A549 treated with Mapracorat at 1 μM for 4 hours (cell line): ENCODE data around the gene ATG4D. TPM values are rescaled to one million over a fixed set of nuclear protein-coding genes. Genes with fewer than 3 reads are reported as not detected.

Source experiments
- total RNA-seq: library from RNA; stranded (reverse); fragments of 200-300 nt; extraction: Qiagen RNA extraction; gene quantifications from 5 replicates; pipeline ENCODE4 v1.2.3, GENCODE V29; 2022

The ATG4D gene
- total RNA-seq, result 15.2 to 25.8 TPM (median 20.7 TPM) in 5 replicates

GRCh38 chr19:10543420-10544241 lies at the start of gene ATG4D:
Gene ATG4D, plus strand, starts transcription at chr19:10543904. Its CDS starts 187 bp downstream, at chr19:10544091.

GRCh38 chr19:10503002-10503789 lies 40.5 kb upstream of the ATG4D start, which contains the start of gene KEAP1:
Gene KEAP1, minus strand, starts transcription at chr19:10503356. Its CDS starts 3,323 bp downstream, at chr19:10500033.

GRCh38 chr19:10517361-10517759 lies 26.3 kb upstream of the ATG4D start, which contains the start of gene S1PR5:
Gene S1PR5, minus strand, starts transcription at chr19:10517447. Its CDS starts 2,436 bp downstream, at chr19:10515011.

GRCh38 chr19:10565567-10566407 lies 22.1 kb downstream of the ATG4D start, which contains the start of gene KRI1:
Gene KRI1, minus strand, starts transcription at chr19:10566010. Its CDS starts 11 bp downstream, at chr19:10565999.

GRCh38 chr19:10568826-10569651 lies 25.3 kb downstream of the ATG4D start, which contains the start of gene CDKN2D:
Gene CDKN2D, minus strand, starts transcription at chr19:10568979. Its CDS starts 326 bp downstream, at chr19:10568653.

GRCh38 chr19:10587022-10587838 lies 43.5 kb downstream of the ATG4D start, which contains the start of gene AP1M2:
Gene AP1M2, minus strand, starts transcription at chr19:10587312. Its CDS starts 81 bp downstream, at chr19:10587231.

Other genes starting within 250 kb of the ATG4D start
- 1.3 to 2.4 TPM (median 1.9 TPM) in 5 replicates for gene ZGLP1, start 234.1 kb upstream of the ATG4D start, total RNA-seq
- gene FDX2, start 227.9 kb upstream of the ATG4D start, total RNA-seq, result 23.7 to 43.6 TPM (median 32.4 TPM) in 5 replicates
- 19.6 to 27.9 TPM (median 27.6 TPM) in 5 replicates for gene RAVER1, start 210.4 kb upstream of the ATG4D start, total RNA-seq
- gene ICAM3, start 204.3 kb upstream of the ATG4D start, total RNA-seq, result 5.4 to 10.2 TPM (median 8.5 TPM) in 5 replicates
- 28.5 to 52.2 TPM (median 42.1 TPM) in 5 replicates for gene TYK2, start 163.3 kb upstream of the ATG4D start, total RNA-seq
- gene CDC37, start 140.4 kb upstream of the ATG4D start, total RNA-seq, result 167 to 206 TPM (median 175 TPM) in 5 replicates
- 3.5 to 4.7 TPM (median 4.3 TPM) in 5 replicates for gene PDE4A, start 123.4 kb upstream of the ATG4D start, total RNA-seq
- gene KEAP1, start 40.5 kb upstream of the ATG4D start, total RNA-seq, result 47.6 to 59.3 TPM (median 55.4 TPM) in 5 replicates
- gene S1PR5, start 26.5 kb upstream of the ATG4D start, total RNA-seq, result 1.2 to 2.0 TPM (median 1.5 TPM) in 5 replicates
- 13.9 to 16.6 TPM (median 16.0 TPM) in 5 replicates for gene KRI1, start 22.1 kb downstream of the ATG4D start, total RNA-seq
- gene CDKN2D, start 25.1 kb downstream of the ATG4D start, total RNA-seq, result 4.9 to 7.5 TPM (median 6.7 TPM) in 5 replicates
- gene AP1M2, start 43.4 kb downstream of the ATG4D start, total RNA-seq, result 26.8 to 54.6 TPM (median 42.7 TPM) in 5 replicates
- gene SLC44A2, start 81.6 kb downstream of the ATG4D start, total RNA-seq, result 6.8 to 8.0 TPM (median 7.3 TPM) in 5 replicates
- gene ILF3, start 110.4 kb downstream of the ATG4D start, total RNA-seq, result 155 to 172 TPM (median 168 TPM) in 5 replicates
- 30.8 to 38.5 TPM (median 33.6 TPM) in 5 replicates for gene QTRT1, start 157.5 kb downstream of the ATG4D start, total RNA-seq
- 45.3 to 56.4 TPM (median 55.6 TPM) in 5 replicates for gene DNM2, start 174.2 kb downstream of the ATG4D start, total RNA-seq